ENCODE measurements around the gene GLT8D2. TPM values are rescaled to one million over a fixed set of nuclear protein-coding genes. Genes with fewer than 3 reads are reported as not detected.
A peak's percentile ranks its signal among the peaks of the same experiment; 100 is the strongest.

Gene GLT8D2
- total and polyA plus RNA-seq, 7 donors, result 0.71 to 5.2 (median 1.5) TPM

DNA sequence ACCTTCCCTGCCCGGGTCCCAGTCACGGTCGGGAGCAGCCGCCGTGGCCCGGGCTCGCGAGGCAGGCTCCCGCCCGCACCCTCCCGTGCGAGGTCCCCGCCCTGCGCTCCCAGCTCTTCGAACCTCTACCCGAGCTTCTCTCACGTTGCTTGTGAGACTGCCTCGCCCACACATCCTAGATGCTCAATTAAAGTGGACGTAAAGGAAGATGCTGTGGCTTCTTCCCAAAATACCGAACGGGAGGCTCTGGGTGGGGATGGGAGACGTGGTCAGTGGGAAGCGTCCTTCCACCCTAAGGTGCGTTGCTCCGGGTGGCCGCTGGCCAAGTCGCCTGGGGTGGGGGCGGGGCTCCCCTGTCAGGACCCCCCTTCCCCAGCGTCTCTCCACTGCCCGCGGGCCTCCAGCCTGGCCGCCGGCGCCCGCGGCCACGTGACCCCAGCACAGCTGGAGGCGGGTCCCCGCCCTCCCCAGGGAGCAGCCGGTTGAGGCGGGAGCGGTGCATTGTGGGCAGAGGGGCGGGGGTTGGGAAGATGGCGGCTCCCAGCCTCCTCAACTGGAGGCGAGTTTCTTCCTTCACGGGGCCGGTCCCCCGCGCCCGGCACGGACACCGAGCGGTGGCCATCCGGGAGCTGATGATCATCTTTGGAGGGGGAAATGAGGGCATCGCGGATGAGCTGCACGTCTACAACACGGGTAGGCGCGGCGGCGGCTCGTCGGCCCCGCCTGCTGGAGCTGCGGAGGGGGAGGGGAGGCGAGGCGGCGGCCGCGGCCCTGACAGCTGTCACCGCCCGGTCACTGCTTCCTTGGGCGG, 14.2 kb upstream of the GLT8D2 start, which contains the start of gene HCFC2:
HCFC2 (plus strand) TSS at position 501 of the 811 bp plus-strand sequence; CDS start at position 531, 30 bp downstream.
- peak within 1 kb of the TSS; percentile 97 for H3K4me3 ChIP-seq
- no peaks in the 10 kb centered on the region for H3K27me3 ChIP-seq (ENCODE audit: insufficient read depth in 3 of 3, low read length in 2 of 3)
- WGBS, 3 donors, result 0% methylated on average over 34 to 74 of the region's 74 CpGs
- peaks cover 0 to 30% of the 10 kb centered on the region in 2 donors for H3K36me3 ChIP-seq (ENCODE audit: insufficient read depth in 1 of 2, low read depth in 1 of 2)
- DNase-seq, result peak; percentile 94 to 96
- H3K27ac ChIP-seq, result peak within 1 kb of the TSS; percentile 96
- peaks cover 19% of the 10 kb centered on the region for H3K4me1 ChIP-seq
- H3K9me3 ChIP-seq, result no peaks in the 10 kb centered on the region
- intact Hi-C loops (cut with DNase I), result loop anchor here (5.0 kb wide), 3 partner anchors 43 to 97 kb away; partner anchors contain the start of gene TDG (in 1 of the 2)
- TF ChIP-seq, protein P1, sequence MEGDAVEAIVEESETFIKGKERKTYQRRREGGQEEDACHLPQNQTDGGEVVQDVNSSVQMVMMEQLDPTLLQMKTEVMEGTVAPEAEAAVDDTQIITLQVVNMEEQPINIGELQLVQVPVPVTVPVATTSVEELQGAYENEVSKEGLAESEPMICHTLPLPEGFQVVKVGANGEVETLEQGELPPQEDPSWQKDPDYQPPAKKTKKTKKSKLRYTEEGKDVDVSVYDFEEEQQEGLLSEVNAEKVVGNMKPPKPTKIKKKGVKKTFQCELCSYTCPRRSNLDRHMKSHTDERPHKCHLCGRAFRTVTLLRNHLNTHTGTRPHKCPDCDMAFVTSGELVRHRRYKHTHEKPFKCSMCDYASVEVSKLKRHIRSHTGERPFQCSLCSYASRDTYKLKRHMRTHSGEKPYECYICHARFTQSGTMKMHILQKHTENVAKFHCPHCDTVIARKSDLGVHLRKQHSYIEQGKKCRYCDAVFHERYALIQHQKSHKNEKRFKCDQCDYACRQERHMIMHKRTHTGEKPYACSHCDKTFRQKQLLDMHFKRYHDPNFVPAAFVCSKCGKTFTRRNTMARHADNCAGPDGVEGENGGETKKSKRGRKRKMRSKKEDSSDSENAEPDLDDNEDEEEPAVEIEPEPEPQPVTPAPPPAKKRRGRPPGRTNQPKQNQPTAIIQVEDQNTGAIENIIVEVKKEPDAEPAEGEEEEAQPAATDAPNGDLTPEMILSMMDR (IDR thresholded peaks at IDR 0.05), result no peak
- peak; percentile 99 for ATAC-seq

DNA sequence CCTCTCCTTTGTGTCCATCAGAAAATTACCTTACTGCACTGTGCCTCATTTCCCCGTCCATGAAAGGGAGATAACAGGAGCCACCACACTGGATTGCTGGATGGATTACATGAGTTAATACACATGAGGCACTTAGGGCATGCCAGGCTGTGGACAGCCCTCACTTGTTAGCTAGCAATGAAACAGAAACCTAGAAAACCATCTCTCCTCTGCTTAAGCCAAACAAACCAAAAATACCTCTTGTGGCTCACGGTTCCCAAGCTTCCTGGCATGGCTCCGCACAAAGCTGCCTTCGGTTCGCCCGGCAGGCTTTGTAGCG, 13.7 kb upstream of the GLT8D2 start:
- TF ChIP-seq, protein P1 (IDR thresholded peaks at IDR 0.05), result no peak
- 0 to 3% (median 1%) methylated on average over 7 of the region's 7 CpGs for WGBS, 3 donors

DNA sequence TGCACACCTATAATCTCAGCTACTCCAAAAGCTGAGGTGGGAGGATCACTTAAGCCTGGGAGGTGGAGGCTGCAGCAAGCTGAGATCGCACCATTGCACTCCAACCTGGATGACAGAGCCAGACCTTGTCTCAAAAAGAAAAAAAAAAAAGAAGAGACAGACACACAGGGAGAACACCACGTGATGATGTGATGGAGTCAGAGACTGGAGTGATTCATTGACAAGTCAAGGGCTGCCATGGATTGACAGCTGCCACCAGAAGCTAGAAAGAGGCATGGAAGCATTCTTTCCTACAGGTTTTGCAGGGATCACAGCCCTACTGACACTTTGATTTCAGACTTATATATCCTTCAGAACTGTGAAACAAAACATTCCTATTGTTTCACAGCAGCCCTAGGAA, 10.8 kb upstream of the GLT8D2 start:
- Histone ChIP-seq H3K27ac (no peak overlapping the region), H3K36me3 (ENCODE audit: insufficient read depth in 1 of 2, low read depth in 1 of 2) (no peaks in the 10 kb centered on the region), H3K27me3 (ENCODE audit: insufficient read depth in 3 of 3, low read length in 2 of 3) (no peaks in the 10 kb centered on the region), H3K9me3 (no peaks in the 10 kb centered on the region), H3K4me1 (peaks cover 20% of the 10 kb centered on the region), H3K4me3 (no peak overlapping the region)
- intact Hi-C loops (cut with DNase I), result loop anchor here (5.0 kb wide), 3 partner anchors 47 to 93 kb away; partner anchors contain the start of gene TDG (in 1 of the 2)
- WGBS, 3 donors, result 55 to 66% (median 63%) methylated on average over 2 of the region's 2 CpGs
- TF ChIP-seq, protein P1 (IDR thresholded peaks at IDR 0.05), result no peak
- ATAC-seq, result no peak
- DNase-seq, result no peak

More for the DNA sequence above, 13.7 kb upstream of the GLT8D2 start:
- Histone ChIP-seq H3K4me3 (peak overlapping the region; percentile 97), H3K36me3 (ENCODE audit: insufficient read depth in 1 of 2, low read depth in 1 of 2) (peaks cover 0 to 25% of the 10 kb centered on the region in 2 donors), H3K27me3 (ENCODE audit: insufficient read depth in 3 of 3, low read length in 2 of 3) (no peaks in the 10 kb centered on the region), H3K9me3 (no peaks in the 10 kb centered on the region), H3K4me1 (peaks cover 19% of the 10 kb centered on the region), H3K27ac (peak overlapping the region; percentile 96)
- DNase-seq (no peak), ATAC-seq (peak; percentile 5 to 43 (median 19))
- intact Hi-C loops (cut with DNase I), result loop anchor here (5.0 kb wide), 3 partner anchors 44 to 96 kb away; partner anchors contain the start of gene TDG (in 1 of the 2)

DNA sequence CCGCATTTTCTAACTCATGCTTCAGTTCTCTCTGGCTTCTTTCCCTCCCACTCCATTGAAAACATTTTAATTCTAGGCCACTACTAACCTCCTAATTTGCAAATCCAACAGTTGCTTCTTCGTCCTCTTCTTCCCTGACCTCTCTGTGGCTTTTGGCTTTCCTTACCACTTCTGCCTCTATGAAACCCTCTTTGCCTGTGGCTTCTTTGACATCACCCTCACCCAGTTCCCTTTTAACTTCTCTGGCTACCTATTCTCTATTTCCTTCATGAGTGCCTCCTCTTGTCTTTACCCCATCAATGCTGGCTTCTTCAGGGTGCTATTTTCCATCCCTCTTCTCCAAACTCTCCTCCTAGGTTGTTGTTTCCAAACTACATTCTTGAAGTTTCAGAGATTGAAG, 10.0 kb upstream of the GLT8D2 start:
- WGBS, 3 donors, result 72 to 75% (median 72%) methylated on average over 2 of the region's 2 CpGs
- TF ChIP-seq, protein P1 (IDR thresholded peaks at IDR 0.05), result no peak
- intact Hi-C loops (cut with DNase I), result loop anchor here (5.0 kb wide), 4 partner anchors 47 to 183 kb away; partner anchors contain the start of gene TDG (in 1 of the 2)
- H3K4me3 ChIP-seq, result no peak overlapping the region
- ATAC-seq (no peak), DNase-seq (no peak)
- H3K4me1 ChIP-seq, result peaks cover 20% of the 10 kb centered on the region
- no peaks in the 10 kb centered on the region for H3K36me3 ChIP-seq (ENCODE audit: insufficient read depth in 1 of 2, low read depth in 1 of 2)
- H3K27ac ChIP-seq, result no peak overlapping the region
- H3K9me3 ChIP-seq, result no peaks in the 10 kb centered on the region
- no peaks in the 10 kb centered on the region for H3K27me3 ChIP-seq (ENCODE audit: insufficient read depth in 3 of 3, low read length in 2 of 3)
